ENCODE results near the gene RHBDD1.

DNA sequence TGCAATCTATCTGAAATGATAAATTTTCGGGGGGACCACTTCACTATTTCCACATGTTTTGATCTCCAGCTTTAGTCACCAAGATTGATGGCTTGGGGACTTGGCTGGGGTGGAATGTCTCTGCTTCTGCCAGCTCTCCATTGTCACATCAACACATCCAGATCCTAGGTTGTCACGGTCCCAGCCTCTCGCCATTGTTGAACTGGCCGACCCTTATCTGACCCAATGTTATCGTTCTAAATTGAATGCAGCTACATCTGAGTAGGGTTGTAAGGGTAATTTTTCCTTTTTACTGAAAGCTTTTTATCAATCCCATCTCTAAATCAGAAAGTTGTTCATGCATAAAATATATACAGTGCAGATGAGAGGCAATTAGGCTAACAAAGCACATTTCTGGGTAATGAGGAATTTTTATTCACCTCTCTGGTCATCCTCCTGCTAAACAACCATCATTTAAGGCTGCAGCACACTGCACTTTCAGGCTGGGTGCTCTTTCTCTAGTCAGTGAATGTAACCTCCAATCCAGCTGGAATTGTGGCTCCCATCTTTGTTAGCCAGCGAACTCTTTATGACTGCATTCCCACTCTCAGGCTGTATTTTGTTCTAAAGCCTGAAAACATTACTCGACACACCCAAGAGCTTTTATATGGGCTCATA, 200.0 kb downstream of the RHBDD1 start:
- TF ChIP-seq, protein P1, sequence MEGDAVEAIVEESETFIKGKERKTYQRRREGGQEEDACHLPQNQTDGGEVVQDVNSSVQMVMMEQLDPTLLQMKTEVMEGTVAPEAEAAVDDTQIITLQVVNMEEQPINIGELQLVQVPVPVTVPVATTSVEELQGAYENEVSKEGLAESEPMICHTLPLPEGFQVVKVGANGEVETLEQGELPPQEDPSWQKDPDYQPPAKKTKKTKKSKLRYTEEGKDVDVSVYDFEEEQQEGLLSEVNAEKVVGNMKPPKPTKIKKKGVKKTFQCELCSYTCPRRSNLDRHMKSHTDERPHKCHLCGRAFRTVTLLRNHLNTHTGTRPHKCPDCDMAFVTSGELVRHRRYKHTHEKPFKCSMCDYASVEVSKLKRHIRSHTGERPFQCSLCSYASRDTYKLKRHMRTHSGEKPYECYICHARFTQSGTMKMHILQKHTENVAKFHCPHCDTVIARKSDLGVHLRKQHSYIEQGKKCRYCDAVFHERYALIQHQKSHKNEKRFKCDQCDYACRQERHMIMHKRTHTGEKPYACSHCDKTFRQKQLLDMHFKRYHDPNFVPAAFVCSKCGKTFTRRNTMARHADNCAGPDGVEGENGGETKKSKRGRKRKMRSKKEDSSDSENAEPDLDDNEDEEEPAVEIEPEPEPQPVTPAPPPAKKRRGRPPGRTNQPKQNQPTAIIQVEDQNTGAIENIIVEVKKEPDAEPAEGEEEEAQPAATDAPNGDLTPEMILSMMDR (IDR thresholded peaks at IDR 0.05) = no peak
- TF ChIP-seq POLR2A (IDR thresholded peaks at IDR 0.05) = no peak
